Progenitor cell of endocrine pancreas (in vitro differentiated cells): ENCODE data around the gene DDX55. TPM values are rescaled to one million over a fixed set of nuclear protein-coding genes. Genes with fewer than 3 reads are reported as not detected.
"Not testable (repeated sequence)": the region's sequence is repeated elsewhere in the genome, so short reads cannot be mapped to it uniquely, and the experiment has no call there.

Experiments used
- DNase-seq: peaks from one replicate; pipeline ENCODE4 v3.0.0; 2021; ENCODE audit warnings: low spot score; ENCODE audit not compliant: unreplicated experiment
- H3K27ac Mint-ChIP-seq: 2 replicates; pipeline ENCODE4 v1.8.0; 2021; ENCODE audit warnings: mild to moderate bottlenecking, moderate library complexity, mixed read lengths
- H3K27me3 Mint-ChIP-seq: 2 replicates; pipeline ENCODE4 v1.8.0; 2021; ENCODE audit warnings: mixed read lengths
- H3K36me3 Mint-ChIP-seq: 2 replicates; pipeline ENCODE4 v1.8.0; 2022; ENCODE audit warnings: mixed read lengths; ENCODE audit not compliant: insufficient read depth
- H3K4me1 Mint-ChIP-seq: 2 replicates; pipeline ENCODE4 v1.8.0; 2021; ENCODE audit warnings: low read depth, mixed read lengths
- H3K4me3 Mint-ChIP-seq: 2 replicates; pipeline ENCODE4 v1.8.0; 2021; ENCODE audit warnings: low read depth, mild to moderate bottlenecking, moderate library complexity, mixed read lengths
- H3K9me3 Mint-ChIP-seq: 2 replicates; pipeline ENCODE4 v1.8.0; 2021; ENCODE audit warnings: low read depth, mixed read lengths
- total RNA-seq: library from RNA; stranded (reverse); gene quantifications from 2 replicates; pipeline ENCODE4 v1.2.1, GENCODE V29; 2021
- TF ChIP-seq, protein P1 (sequence below): fragments of 200-600 bp; sonication (generic); IDR thresholded peaks from one replicate; pipeline ENCODE4 v1.5.0; 2021; ENCODE audit warnings: antibody characterized with exemption, mild to moderate bottlenecking; ENCODE audit not compliant: unreplicated experiment

The DDX55 gene
- total RNA-seq, 1 donor from 2014 or later = 33.0 TPM

DNA sequence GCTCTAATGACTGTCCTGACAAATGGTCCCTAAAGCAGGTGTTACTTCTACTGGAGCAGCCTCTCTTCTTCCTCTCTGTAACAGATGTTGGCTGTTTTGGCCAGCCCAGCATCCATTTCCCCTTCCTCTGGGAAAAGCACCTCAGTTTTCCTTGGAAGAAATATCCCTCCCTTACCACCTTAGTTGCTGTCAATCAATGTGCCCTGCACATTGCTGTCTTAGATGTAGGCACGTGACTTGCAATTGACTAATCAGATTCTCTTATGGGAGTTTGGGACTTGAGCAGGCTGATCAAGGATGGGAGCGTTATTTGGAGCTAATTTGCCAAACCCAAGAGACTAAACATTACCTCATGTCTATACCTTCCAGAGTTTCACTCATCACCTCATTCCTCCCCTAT, 29.5 kb upstream of the DDX55 start:
- no peak overlapping the region for H3K27ac Mint-ChIP-seq
- TF ChIP-seq, protein P1, sequence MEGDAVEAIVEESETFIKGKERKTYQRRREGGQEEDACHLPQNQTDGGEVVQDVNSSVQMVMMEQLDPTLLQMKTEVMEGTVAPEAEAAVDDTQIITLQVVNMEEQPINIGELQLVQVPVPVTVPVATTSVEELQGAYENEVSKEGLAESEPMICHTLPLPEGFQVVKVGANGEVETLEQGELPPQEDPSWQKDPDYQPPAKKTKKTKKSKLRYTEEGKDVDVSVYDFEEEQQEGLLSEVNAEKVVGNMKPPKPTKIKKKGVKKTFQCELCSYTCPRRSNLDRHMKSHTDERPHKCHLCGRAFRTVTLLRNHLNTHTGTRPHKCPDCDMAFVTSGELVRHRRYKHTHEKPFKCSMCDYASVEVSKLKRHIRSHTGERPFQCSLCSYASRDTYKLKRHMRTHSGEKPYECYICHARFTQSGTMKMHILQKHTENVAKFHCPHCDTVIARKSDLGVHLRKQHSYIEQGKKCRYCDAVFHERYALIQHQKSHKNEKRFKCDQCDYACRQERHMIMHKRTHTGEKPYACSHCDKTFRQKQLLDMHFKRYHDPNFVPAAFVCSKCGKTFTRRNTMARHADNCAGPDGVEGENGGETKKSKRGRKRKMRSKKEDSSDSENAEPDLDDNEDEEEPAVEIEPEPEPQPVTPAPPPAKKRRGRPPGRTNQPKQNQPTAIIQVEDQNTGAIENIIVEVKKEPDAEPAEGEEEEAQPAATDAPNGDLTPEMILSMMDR = no peak
- no peaks in the 10 kb centered on the region for H3K9me3 Mint-ChIP-seq
- no peak overlapping the region for H3K4me3 Mint-ChIP-seq
- no peaks in the 10 kb centered on the region for H3K4me1 Mint-ChIP-seq
- H3K27me3 Mint-ChIP-seq = no peaks in the 10 kb centered on the region
- peaks cover 2% of the 10 kb centered on the region for H3K36me3 Mint-ChIP-seq
- DNase-seq = no peak

DNA sequence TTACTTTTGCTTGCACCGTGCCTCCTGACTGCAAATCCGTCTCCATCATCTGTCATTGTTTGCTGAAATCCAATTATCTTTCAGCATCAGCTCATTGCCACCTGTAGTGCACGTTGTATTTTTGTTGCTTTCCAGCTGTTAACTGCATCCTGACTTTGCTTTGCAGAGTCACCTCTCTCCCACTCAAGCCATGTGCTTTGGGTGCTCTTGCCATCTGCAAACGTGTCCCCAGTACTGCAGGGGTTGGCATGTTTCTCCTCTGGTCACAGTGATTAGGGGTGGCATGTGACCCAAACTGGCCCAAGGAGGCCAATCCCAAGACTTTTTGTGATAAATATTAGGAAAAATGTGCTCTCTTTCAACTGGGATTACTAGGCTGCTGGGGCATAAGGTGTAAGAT, 28.0 kb upstream of the DDX55 start:
- Mint-ChIP-seq H3K9me3 (no peaks in the 10 kb centered on the region), H3K27ac (no peak overlapping the region), H3K36me3 (peaks cover 2% of the 10 kb centered on the region), H3K4me1 (no peaks in the 10 kb centered on the region), H3K4me3 (no peak overlapping the region), H3K27me3 (no peaks in the 10 kb centered on the region)
- TF ChIP-seq, protein P1 = no peak
- DNase-seq = no peak

DNA sequence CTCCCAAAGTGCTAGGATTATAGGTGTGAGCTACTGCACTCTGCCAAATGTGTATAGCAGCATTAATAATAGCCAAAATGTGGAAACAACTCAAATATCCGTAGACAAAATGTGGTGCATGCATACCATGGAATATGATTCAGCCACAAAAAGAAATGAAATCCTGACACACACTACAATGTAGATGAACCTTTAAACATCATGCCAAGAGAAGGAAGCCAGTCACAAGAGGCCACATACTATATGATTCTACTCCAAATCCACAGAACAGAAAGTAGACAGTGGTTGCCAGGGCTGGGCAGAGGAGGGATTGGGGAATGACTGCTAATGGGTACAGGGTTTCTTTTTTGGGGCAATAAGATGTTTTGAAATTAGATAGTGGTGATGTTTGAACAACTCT, 25.3 kb upstream of the DDX55 start:
- H3K4me3 Mint-ChIP-seq = no peak overlapping the region
- no peaks in the 10 kb centered on the region for H3K4me1 Mint-ChIP-seq
- no peaks in the 10 kb centered on the region for H3K9me3 Mint-ChIP-seq
- H3K36me3 Mint-ChIP-seq = peaks cover 2% of the 10 kb centered on the region
- no peak overlapping the region for H3K27ac Mint-ChIP-seq
- H3K27me3 Mint-ChIP-seq = no peaks in the 10 kb centered on the region
- TF ChIP-seq, protein P1 = no peak
- DNase-seq = no peak

DNA sequence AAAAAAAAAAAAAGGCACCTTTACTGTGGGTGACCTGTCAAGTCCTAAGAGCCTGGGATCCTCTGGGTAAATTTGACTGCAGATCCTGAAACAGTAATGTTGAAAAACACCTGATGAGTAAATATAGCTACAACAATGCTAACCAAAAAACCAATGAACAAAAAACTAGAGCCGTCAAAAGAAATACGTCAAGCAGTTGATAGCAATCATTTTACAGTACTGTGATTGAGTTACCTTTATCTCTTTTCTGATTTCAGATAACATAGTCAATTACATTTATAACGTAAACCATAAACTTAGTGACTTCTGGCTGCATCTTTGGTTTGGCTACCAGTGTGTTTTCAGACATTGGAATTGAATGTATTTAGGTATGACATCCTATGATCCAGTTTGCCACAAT, 23.7 kb upstream of the DDX55 start:
- no peak for DNase-seq
- Mint-ChIP-seq H3K4me3 (no peak overlapping the region), H3K4me1 (peaks cover 7% of the 10 kb centered on the region), H3K27me3 (no peaks in the 10 kb centered on the region), H3K27ac (no peak overlapping the region), H3K9me3 (no peaks in the 10 kb centered on the region), H3K36me3 (peaks cover 2% of the 10 kb centered on the region)
- TF ChIP-seq, protein P1 = no peak

DNA sequence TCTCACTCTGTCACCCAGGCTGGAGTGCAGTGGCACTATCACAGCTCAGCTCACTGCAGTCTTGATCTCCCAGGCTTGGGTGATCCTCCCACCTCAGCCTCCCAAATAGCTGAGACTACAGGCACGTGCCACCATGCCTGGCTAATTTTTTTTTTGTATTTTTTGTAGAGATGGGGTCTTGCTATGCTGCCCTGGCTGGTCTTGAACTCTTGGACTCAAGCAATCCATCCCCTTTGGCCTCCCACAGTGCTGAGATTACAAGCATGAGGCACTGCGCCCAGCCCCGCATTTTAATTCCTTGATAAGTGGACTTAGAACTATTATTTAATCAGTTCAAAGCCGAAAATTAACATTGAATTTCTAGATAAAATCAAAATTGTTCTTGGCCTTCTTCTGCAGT, 23.1 kb upstream of the DDX55 start:
- not testable (repeated sequence) for DNase-seq, H3K4me3 Mint-ChIP-seq, H3K27me3 Mint-ChIP-seq, H3K9me3 Mint-ChIP-seq, H3K36me3 Mint-ChIP-seq, H3K27ac Mint-ChIP-seq, H3K4me1 Mint-ChIP-seq

DNA sequence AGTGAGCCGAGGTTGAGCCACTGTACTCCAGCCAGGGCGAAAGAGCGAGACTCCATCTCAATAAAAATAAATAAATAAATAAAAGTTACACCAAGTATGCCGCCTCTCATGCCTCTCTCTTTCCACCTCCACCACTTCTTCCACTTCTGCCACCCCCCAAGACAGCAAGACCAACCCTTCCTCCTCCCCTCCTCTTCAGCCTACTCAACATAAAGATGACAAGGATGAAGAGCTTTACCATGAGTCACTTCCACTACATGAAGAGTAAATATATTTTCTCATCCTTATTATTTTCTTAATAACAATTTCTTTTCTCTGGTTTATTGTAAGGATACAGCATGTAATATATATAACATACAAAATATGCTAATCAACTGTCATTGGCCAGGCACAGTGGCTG, 21.1 kb upstream of the DDX55 start:
- Mint-ChIP-seq H3K36me3 (peaks cover 2% of the 10 kb centered on the region), H3K4me1 (peaks cover 15% of the 10 kb centered on the region), H3K4me3 (no peak overlapping the region), H3K27ac (no peak overlapping the region), H3K27me3 (no peaks in the 10 kb centered on the region), H3K9me3 (no peaks in the 10 kb centered on the region)
- TF ChIP-seq, protein P1 = no peak
- DNase-seq = no peak
